Measurements from ENCODE around the gene CST4.

The CST4 gene

GRCh38 chr20:23689399-23689690 lies 507 bp upstream of the CST4 start:
- Histone ChIP-seq H3K9me3 (ENCODE audit: control insufficient read depth, insufficient read depth, low read depth, low read length) (no peaks in the 10 kb centered on the region), H3K27ac (ENCODE audit: extremely low read depth, low read depth, low read length) (no peak overlapping the region), H3K4me1 (ENCODE audit: control insufficient read depth, insufficient read depth, low read length) (no peaks in the 10 kb centered on the region), H3K4me3 (ENCODE audit: low read depth, low read length) (no peak overlapping the region), H3K36me3 (ENCODE audit: control insufficient read depth in 2 of 2, insufficient read depth in 1 of 2, low read length in 2 of 2) (no peaks in the 10 kb centered on the region)
- TF ChIP-seq GFI1B (tag by site-specific recombination; IDR thresholded peaks at IDR 0.05) (no peak), ZNF585B (tag by site-specific recombination; IDR thresholded peaks at IDR 0.05) (no peak), ZNF174 (tag by site-specific recombination; IDR thresholded peaks at IDR 0.05) (no peak), ZNF214 (tag by site-specific recombination; IDR thresholded peaks at IDR 0.05; ENCODE audit: borderline replicate concordance) (no peak), ZSCAN16 (tag by site-specific recombination; IDR thresholded peaks at IDR 0.05) (no peak), ZBTB21 (tag by site-specific recombination; IDR thresholded peaks at IDR 0.05) (no peak), ZNF645 (tag by site-specific recombination; IDR thresholded peaks at IDR 0.05) (no peak), SP2 (tag by site-specific recombination; IDR thresholded peaks at IDR 0.05) (no peak), ZXDB (tag by site-specific recombination; IDR thresholded peaks at IDR 0.05) (no peak), ZNF654 (tag by site-specific recombination; IDR thresholded peaks at IDR 0.05; ENCODE audit: low read depth) (no peak)
- CTCF ChIA-PET, result no interaction called here
- POLR2A ChIA-PET, result no interaction called here

- no peak overlapping the region for H3K27ac ChIP-seq (ENCODE audit: extremely low read depth, low read depth, low read length)
- H3K4me3 ChIP-seq (ENCODE audit: low read depth, low read length), result no peak overlapping the region
- TF ChIP-seq ZNF26 (tag by site-specific recombination; IDR thresholded peaks at IDR 0.05) (no peak), ZSCAN23 (tag by site-specific recombination; IDR thresholded peaks at IDR 0.05) (no peak), SP7 (tag by site-specific recombination; IDR thresholded peaks at IDR 0.05) (no peak), YY2 (tag by site-specific recombination; IDR thresholded peaks at IDR 0.05) (no peak)
- TF ChIP-seq, protein P1, sequence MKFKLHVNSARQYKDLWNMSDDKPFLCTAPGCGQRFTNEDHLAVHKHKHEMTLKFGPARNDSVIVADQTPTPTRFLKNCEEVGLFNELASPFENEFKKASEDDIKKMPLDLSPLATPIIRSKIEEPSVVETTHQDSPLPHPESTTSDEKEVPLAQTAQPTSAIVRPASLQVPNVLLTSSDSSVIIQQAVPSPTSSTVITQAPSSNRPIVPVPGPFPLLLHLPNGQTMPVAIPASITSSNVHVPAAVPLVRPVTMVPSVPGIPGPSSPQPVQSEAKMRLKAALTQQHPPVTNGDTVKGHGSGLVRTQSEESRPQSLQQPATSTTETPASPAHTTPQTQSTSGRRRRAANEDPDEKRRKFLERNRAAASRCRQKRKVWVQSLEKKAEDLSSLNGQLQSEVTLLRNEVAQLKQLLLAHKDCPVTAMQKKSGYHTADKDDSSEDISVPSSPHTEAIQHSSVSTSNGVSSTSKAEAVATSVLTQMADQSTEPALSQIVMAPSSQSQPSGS (tag by site-specific recombination; IDR thresholded peaks at IDR 0.05; ENCODE audit: low read depth), result no peak
- H3K36me3 ChIP-seq (ENCODE audit: control insufficient read depth in 2 of 2, insufficient read depth in 1 of 2, low read length in 2 of 2), result no peaks in the 10 kb centered on the region
- no peaks in the 10 kb centered on the region for H3K4me1 ChIP-seq (ENCODE audit: control insufficient read depth, insufficient read depth, low read length)
- ChIA-PET POLR2A (no interaction called here), CTCF (no interaction called here)
- no peaks in the 10 kb centered on the region for H3K9me3 ChIP-seq (ENCODE audit: control insufficient read depth, insufficient read depth, low read depth, low read length)
These were observed 852 bp downstream of the CST4 start for GRCh38 chr20:23687986-23688385.

DNA sequence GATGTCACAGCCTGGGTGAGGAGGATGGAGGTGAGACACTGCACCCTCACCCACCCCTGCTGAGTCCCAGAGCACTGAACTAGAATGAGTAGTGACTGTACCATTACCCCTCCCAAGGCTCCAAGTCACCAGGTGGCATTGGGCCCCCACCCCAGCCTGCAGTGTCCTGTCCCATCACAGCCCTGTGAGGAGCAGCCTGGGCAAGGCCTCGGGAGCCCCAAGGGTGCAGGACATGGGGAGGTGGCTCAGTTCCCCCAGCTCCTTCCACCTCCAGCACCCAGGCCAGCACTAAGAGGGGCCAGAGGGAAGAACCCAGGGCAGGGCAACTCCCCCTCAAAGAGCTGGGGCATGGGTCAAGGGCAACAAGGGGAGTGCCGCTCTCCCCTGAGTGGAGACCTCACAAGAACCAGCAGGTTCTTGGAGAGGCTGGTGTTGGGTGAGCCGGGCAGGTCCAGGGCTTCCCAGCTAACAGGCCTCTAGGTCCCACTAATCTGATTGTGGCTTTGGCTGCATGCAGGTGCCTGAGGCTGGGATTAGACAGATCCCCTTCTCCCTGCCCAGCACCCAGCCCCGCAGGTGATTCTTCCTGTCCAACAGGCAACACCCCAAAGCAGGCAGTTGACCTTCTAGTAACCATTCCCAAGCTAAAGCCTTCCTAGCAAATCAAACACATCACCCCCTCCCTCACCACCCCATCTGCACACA lies 2.6 kb downstream of the CST4 start:
- ChIA-PET POLR2A (no interaction called here), CTCF (no interaction called here)
- no peaks in the 10 kb centered on the region for H3K9me3 ChIP-seq (ENCODE audit: control insufficient read depth, insufficient read depth, low read depth, low read length)
- H3K4me1 ChIP-seq (ENCODE audit: control insufficient read depth, insufficient read depth, low read length), result no peaks in the 10 kb centered on the region
- H3K4me3 ChIP-seq (ENCODE audit: low read depth, low read length), result no peak overlapping the region
- no peaks in the 10 kb centered on the region for H3K36me3 ChIP-seq (ENCODE audit: control insufficient read depth in 2 of 2, insufficient read depth in 1 of 2, low read length in 2 of 2)
- no peak overlapping the region for H3K27ac ChIP-seq (ENCODE audit: extremely low read depth, low read depth, low read length)
- TF ChIP-seq ZNF560 (tag by site-specific recombination; IDR thresholded peaks at IDR 0.05; ENCODE audit: borderline replicate concordance), result no peak
- TF ChIP-seq SP2 (tag by site-specific recombination; IDR thresholded peaks at IDR 0.05), result no peak
- TF ChIP-seq, protein P2, sequence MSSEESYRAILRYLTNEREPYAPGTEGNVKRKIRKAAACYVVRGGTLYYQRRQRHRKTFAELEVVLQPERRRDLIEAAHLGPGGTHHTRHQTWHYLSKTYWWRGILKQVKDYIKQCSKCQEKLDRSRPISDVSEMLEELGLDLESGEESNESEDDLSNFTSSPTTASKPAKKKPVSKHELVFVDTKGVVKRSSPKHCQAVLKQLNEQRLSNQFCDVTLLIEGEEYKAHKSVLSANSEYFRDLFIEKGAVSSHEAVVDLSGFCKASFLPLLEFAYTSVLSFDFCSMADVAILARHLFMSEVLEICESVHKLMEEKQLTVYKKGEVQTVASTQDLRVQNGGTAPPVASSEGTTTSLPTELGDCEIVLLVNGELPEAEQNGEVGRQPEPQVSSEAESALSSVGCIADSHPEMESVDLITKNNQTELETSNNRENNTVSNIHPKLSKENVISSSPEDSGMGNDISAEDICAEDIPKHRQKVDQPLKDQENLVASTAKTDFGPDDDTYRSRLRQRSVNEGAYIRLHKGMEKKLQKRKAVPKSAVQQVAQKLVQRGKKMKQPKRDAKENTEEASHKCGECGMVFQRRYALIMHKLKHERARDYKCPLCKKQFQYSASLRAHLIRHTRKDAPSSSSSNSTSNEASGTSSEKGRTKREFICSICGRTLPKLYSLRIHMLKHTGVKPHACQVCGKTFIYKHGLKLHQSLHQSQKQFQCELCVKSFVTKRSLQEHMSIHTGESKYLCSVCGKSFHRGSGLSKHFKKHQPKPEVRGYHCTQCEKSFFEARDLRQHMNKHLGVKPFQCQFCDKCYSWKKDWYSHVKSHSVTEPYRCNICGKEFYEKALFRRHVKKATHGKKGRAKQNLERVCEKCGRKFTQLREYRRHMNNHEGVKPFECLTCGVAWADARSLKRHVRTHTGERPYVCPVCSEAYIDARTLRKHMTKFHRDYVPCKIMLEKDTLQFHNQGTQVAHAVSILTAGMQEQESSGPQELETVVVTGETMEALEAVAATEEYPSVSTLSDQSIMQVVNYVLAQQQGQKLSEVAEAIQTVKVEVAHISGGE (tag by site-specific recombination; conservative IDR thresholded peaks at IDR 0.05; ENCODE audit: low read depth), result no peak
- TF ChIP-seq ZNF544 (tag by site-specific recombination; IDR thresholded peaks at IDR 0.05), result no peak
- TF ChIP-seq, protein P3, sequence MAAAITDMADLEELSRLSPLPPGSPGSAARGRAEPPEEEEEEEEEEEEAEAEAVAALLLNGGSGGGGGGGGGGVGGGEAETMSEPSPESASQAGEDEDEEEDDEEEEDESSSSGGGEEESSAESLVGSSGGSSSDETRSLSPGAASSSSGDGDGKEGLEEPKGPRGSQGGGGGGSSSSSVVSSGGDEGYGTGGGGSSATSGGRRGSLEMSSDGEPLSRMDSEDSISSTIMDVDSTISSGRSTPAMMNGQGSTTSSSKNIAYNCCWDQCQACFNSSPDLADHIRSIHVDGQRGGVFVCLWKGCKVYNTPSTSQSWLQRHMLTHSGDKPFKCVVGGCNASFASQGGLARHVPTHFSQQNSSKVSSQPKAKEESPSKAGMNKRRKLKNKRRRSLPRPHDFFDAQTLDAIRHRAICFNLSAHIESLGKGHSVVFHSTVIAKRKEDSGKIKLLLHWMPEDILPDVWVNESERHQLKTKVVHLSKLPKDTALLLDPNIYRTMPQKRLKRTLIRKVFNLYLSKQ (tag by site-specific recombination; IDR thresholded peaks at IDR 0.05; ENCODE audit: borderline replicate concordance), result no peak
- TF ChIP-seq ZNF350 (tag by site-specific recombination; IDR thresholded peaks at IDR 0.05), result no peak

All from HEK293 (cell line).